NB4 (cell line): ENCODE results near the gene XPNPEP1.

Experiments
- DNase-seq: peaks from one replicate; pipeline ENCODE4 v3.0.0; 2010; ENCODE audit warnings: low read depth
- H3K4me3 ChIP-seq: one replicate; pipeline ENCODE4 v1.5.1; 2011; ENCODE audit warnings: mild to moderate bottlenecking, low read depth, low read length, moderate library complexity
- CTCF ChIP-seq: IDR thresholded peaks from one replicate; pipeline ENCODE4 v1.5.1; 2012; ENCODE audit warnings: low read depth, low read length
- MAX ChIP-seq: IDR thresholded peaks from 2 replicates; pipeline ENCODE4 v1.6.1; 2011; ENCODE audit warnings: low read depth, low read length
- MYC ChIP-seq: IDR thresholded peaks from 2 replicates; pipeline ENCODE4 v1.6.1; 2011; ENCODE audit warnings: low read depth, low read length
- POLR2A ChIP-seq: IDR thresholded peaks from 2 replicates; pipeline ENCODE4 v1.6.1; 2011; ENCODE audit warnings: mild to moderate bottlenecking; ENCODE audit not compliant: insufficient read length; ENCODE audit errors: extremely low read depth

XPNPEP1 gene

GRCh38 chr10:109821672-109822071 is 101.6 kb downstream of the XPNPEP1 start:
- H3K4me3 ChIP-seq: no peak overlapping the region
- no peak for TF ChIP-seq MAX
- no peak for DNase-seq

DNA sequence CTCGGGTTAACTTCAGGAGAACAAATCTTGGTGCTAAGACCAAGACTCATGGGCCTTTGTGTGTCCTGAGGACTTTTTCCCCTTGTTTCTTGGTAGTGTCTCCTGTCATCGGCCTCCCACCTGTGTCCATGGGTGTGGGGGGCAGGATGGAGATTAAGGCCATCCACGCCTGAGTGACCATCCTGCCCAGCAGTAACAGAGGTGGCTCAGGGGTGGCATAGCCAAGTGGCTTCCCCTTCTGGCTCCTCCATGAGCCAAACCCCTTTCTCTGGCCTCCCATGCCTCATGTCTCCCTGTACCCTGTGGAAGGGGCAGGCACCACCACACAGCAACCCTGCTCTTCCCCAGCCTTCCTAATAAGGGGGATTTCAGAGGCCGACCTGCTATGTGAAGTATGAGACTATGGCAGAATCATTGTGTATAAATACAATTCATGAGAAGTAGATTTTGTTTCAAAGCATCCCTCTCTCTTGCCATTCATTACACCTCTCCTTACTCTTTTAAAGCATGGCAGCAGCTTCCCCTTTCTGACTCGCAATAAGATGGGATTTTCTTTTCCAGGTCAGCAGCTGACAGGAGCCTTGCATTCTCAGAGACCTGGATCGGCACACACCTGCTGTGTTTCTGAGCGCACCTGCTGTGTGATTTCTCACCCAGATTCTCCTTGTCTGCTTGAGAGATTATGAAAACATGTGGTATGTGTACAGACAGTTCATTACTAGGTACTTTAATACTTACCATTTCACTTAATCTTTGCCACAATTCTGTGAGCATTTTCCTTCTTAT is 102.5 kb downstream of the XPNPEP1 start:
- no peak overlapping the region for H3K4me3 ChIP-seq
- no peak for DNase-seq
- TF ChIP-seq POLR2A (no peak), MAX (no peak), MYC (no peak), CTCF (no peak)

- no peak overlapping the region for H3K4me3 ChIP-seq
- no peak for TF ChIP-seq POLR2A
- no peak for DNase-seq
These were observed 103.5 kb downstream of the XPNPEP1 start for GRCh38 chr10:109819807-109820206.
